Renal cortex interstitium (tissue), 11 donors: ENCODE measurements around the gene MMP20. TPM values are rescaled to one million over a fixed set of nuclear protein-coding genes. Genes with fewer than 3 reads are reported as not detected.

Source experiments
- DNase-seq, 11 donors: peaks; one replicate each; pipeline ENCODE4 v3.0.0-alpha.2; 2013; ENCODE audit warnings: low read depth in 9 of 11, low spot score in 4 of 11; ENCODE audit errors: extremely low read depth in 1 of 11
- polyA plus RNA-seq, 3 donors: library from polyadenylated mRNA; unstranded; fragments of 120-200 nt; gene quantifications; one replicate each; pipeline ENCODE4 v1.2.1, GENCODE V29; 2013; ENCODE audit not compliant: insufficient read length in 3 of 3

The MMP20 gene
- polyA plus RNA-seq, 3 donors, result not detected

GRCh38 chr11:102530558-102530957 is 94.6 kb downstream of the MMP20 start, which contains the start of gene MMP7:
Gene MMP7, minus strand, starts transcription at chr11:102530747. Its CDS starts 47 bp downstream, at chr11:102530700.
- DNase-seq, result no peak

- no peak for DNase-seq
Observed at GRCh38 chr11:102528618-102529017, 96.5 kb downstream of the MMP20 start.

DNA sequence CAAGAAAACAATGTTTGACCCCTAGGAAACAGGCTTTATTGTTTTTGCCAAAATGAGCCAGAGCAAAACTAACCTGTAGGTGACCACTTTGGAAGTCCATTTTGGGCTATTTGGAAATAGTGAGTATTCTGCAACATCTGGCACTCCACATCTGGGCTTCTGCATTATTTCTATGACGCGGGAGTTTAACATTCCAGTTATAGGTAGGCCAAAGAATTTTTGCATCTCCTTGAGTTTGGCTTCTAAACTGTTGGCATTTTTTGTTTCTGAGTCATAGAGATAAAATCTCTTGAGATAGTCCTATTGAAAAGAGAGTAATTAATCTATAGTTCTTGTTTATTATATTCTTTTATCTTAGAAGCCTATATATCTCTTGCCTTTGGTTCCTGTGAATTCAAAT is 97.4 kb downstream of the MMP20 start:
- no peak for DNase-seq

DNA sequence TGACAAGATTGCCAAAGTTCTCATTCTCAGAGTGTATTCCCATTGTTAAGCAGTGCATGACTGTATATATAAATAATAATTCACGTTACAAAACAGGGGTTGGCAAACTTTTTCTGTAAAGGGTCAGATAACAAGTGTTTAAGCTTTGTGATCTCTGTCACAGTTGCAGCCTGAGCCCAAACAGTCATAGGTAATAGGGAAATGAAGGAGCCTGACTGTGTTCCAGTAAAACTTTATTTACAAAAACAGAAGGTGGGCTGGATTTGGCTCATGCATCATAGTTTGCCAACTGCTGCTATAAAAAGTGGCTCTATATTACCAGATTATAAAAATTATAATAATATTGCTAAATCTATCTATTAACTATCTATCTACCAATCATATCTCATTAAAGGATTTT is 98.1 kb downstream of the MMP20 start:
- DNase-seq, result no peak

Other genes with a start within 250 kb of the MMP20 start
- gene TMEM123, start 172.6 kb downstream of the MMP20 start, polyA plus RNA-seq, result 100 to 1,000 TPM; 274 to 314 (median 278) TPM
- gene MMP7, start 94.6 kb downstream of the MMP20 start, polyA plus RNA-seq, result 10 to 100 TPM; 26.3 to 38.4 (median 28.6) TPM
- not detected for gene MMP27, start 80.4 kb upstream of the MMP20 start, polyA plus RNA-seq
- gene MMP8, start 99.6 kb upstream of the MMP20 start, polyA plus RNA-seq, result under 1 TPM in 1 of 3 donors, not detected in 2; 0.06 TPM
- gene MMP10, start 155.3 kb upstream of the MMP20 start, polyA plus RNA-seq, result not detected
- gene MMP1, start 172.8 kb upstream of the MMP20 start, polyA plus RNA-seq, result under 1 TPM in 2 of 3 donors, not detected in 1; 0.17 to 0.48 TPM
- under 1 TPM in 2 of 3 donors, not detected in 1; 0.13 to 0.36 TPM for gene MMP3, start 218.3 kb upstream of the MMP20 start, polyA plus RNA-seq
- 1 to 10 TPM; 1.9 to 4.8 (median 4.2) TPM for gene MMP12, start 249.7 kb upstream of the MMP20 start, polyA plus RNA-seq